Small intestine (tissue), 7 donors: Measurements from ENCODE around the gene NFS1. TPM values are rescaled to one million over a fixed set of nuclear protein-coding genes. Genes with fewer than 3 reads are reported as not detected.

Experiments
- DNase-seq, 2 donors: peaks; one replicate each; pipeline versions ENCODE4 v3.0.0 to v3.0.0-alpha.2; 2013
- FAIRE-seq: peaks from 2 replicates; lab custom pipeline; 2012; peaks lifted over from hg19 to GRCh38; lab: Jason Lieb, UNC
- H3K27ac ChIP-seq, 3 donors: one replicate each; pipeline ENCODE4 v1.5.1; 2013; ENCODE audit warnings: low read length in 2 of 3, mild to moderate bottlenecking in 2 of 3, control low read depth in 1 of 3, inconsistent platforms in 1 of 3, low read depth in 1 of 3, moderate library complexity in 1 of 3
- H3K27me3 ChIP-seq, 3 donors: one replicate each; pipeline ENCODE4 v1.6.1; 2013; ENCODE audit warnings: low read length in 3 of 3, inconsistent platforms in 1 of 3; ENCODE audit not compliant: control insufficient read depth in 3 of 3, insufficient read depth in 3 of 3
- H3K36me3 ChIP-seq, 3 donors: one replicate each; pipeline ENCODE4 v1.6.1; 2013; ENCODE audit warnings: low read length in 3 of 3, inconsistent platforms in 1 of 3, low read depth in 1 of 3, mild to moderate bottlenecking in 1 of 3, moderate library complexity in 1 of 3; ENCODE audit not compliant: control insufficient read depth in 3 of 3, insufficient read depth in 2 of 3
- H3K4me1 ChIP-seq, 3 donors: one replicate each; pipeline ENCODE4 v1.6.1; 2013; ENCODE audit warnings: low read length in 2 of 3, inconsistent platforms in 1 of 3, low read depth in 1 of 3, mild to moderate bottlenecking in 1 of 3, moderate library complexity in 1 of 3; ENCODE audit not compliant: control insufficient read depth in 3 of 3, insufficient read depth in 2 of 3
- H3K4me3 ChIP-seq, 3 donors: one replicate each; pipeline ENCODE4 v1.5.1; 2013; ENCODE audit warnings: low read length in 3 of 3, control low read depth in 1 of 3, inconsistent platforms in 1 of 3, low read depth in 1 of 3, mild to moderate bottlenecking in 1 of 3, moderate library complexity in 1 of 3
- H3K9me3 ChIP-seq, 2 donors: one replicate each; pipeline ENCODE4 v1.6.1; 2013; ENCODE audit warnings: low read depth in 1 of 2, low read length in 1 of 2; ENCODE audit not compliant: control insufficient read depth in 2 of 2, insufficient read depth in 1 of 2
- WGBS, 3 donors: extraction: QIAGEN DNeasy Blood & Tissue Kit; methylation state at CpG; one replicate each; pipeline ENCODE4 v1.1.7; 2013; 5-methylcytosine and 5-hydroxymethylcytosine counted together
- polyA plus RNA-seq, 4 donors: library from polyadenylated mRNA; stranded (reverse) in 3 of 4; unstranded in 1 of 4; fragments of 200-250 nt in 3 of 4; fragments of 120-200 nt in 1 of 4; gene quantifications; one replicate each; pipeline versions ENCODE4 v1.2.1 to v1.2.3, GENCODE V29; 2013
- donor health status: healthy with polysubstance abuse.
- donor health status: control.
- donor health status: control.
- donor health status: Bipolar disorder and iron deficiency.
- donor health status: healthy.

NFS1 gene
- polyA plus RNA-seq, 4 donors: 21.9 to 39.6 (median 34.1) TPM

GRCh38 chr20:35653430-35653734, 45.8 kb downstream of the NFS1 start:
- H3K36me3 ChIP-seq: peaks cover 17 to 25% (median 18%) of the 10 kb centered on the region in 3 donors
- no peak for DNase-seq
- no peaks in the 10 kb centered on the region for H3K4me1 ChIP-seq
- WGBS, 3 donors: 96 to 99% (median 97%) methylated on average over 3 of the region's 3 CpGs
- H3K27ac ChIP-seq: no peak overlapping the region
- no peak overlapping the region for H3K4me3 ChIP-seq
- no peak for FAIRE-seq
- H3K9me3 ChIP-seq: no peaks in the 10 kb centered on the region
- H3K27me3 ChIP-seq: no peaks in the 10 kb centered on the region

- Histone ChIP-seq H3K27ac (no peak overlapping the region), H3K9me3 (no peaks in the 10 kb centered on the region), H3K27me3 (no peaks in the 10 kb centered on the region), H3K4me1 (no peaks in the 10 kb centered on the region), H3K36me3 (peaks cover 17 to 25% (median 18%) of the 10 kb centered on the region in 3 donors), H3K4me3 (no peak overlapping the region)
- FAIRE-seq (no peak), DNase-seq (no peak)
- WGBS, 3 donors: 94 to 96% (median 95%) methylated on average over 13 of the region's 13 CpGs
Observed at GRCh38 chr20:35652641-35653429, 46.3 kb downstream of the NFS1 start.

GRCh38 chr20:35651958-35652357, 47.2 kb downstream of the NFS1 start:
- Histone ChIP-seq H3K36me3 (peaks cover 18 to 25% (median 19%) of the 10 kb centered on the region in 3 donors), H3K27me3 (no peaks in the 10 kb centered on the region), H3K4me1 (no peaks in the 10 kb centered on the region), H3K4me3 (no peak overlapping the region), H3K9me3 (no peaks in the 10 kb centered on the region), H3K27ac (no peak overlapping the region)
- no peak for FAIRE-seq
- no peak for DNase-seq

GRCh38 chr20:35650632-35651031, 48.5 kb downstream of the NFS1 start:
- Histone ChIP-seq H3K27ac (no peak overlapping the region), H3K27me3 (no peaks in the 10 kb centered on the region), H3K4me1 (no peaks in the 10 kb centered on the region), H3K9me3 (no peaks in the 10 kb centered on the region), H3K4me3 (no peak overlapping the region), H3K36me3 (peaks cover 18 to 22% (median 19%) of the 10 kb centered on the region in 3 donors)
- WGBS, 3 donors: 77 to 79% (median 78%) methylated on average over 3 of the region's 3 CpGs
- DNase-seq (no peak), FAIRE-seq (no peak)

- Histone ChIP-seq H3K4me1 (no peaks in the 10 kb centered on the region), H3K27ac (no peak overlapping the region), H3K27me3 (no peaks in the 10 kb centered on the region), H3K4me3 (no peak overlapping the region), H3K9me3 (no peaks in the 10 kb centered on the region), H3K36me3 (peaks cover 8 to 13% (median 12%) of the 10 kb centered on the region in 3 donors)
- FAIRE-seq (no peak), DNase-seq (no peak)
Observed at GRCh38 chr20:35648836-35649235, 50.3 kb downstream of the NFS1 start.

- DNase-seq: no peak
- no peaks in the 10 kb centered on the region for H3K27me3 ChIP-seq
- peaks cover 0 to 4% (median 2%) of the 10 kb centered on the region in 3 donors for H3K36me3 ChIP-seq
- WGBS, 3 donors: 81 to 91% (median 91%) methylated on average over 2 of the region's 2 CpGs
- no peaks in the 10 kb centered on the region for H3K4me1 ChIP-seq
- H3K9me3 ChIP-seq: no peaks in the 10 kb centered on the region
- H3K27ac ChIP-seq: no peak overlapping the region
- no peak for FAIRE-seq
- H3K4me3 ChIP-seq: no peak overlapping the region
Observed at GRCh38 chr20:35644806-35645205, 54.3 kb downstream of the NFS1 start.

- Histone ChIP-seq H3K9me3 (no peaks in the 10 kb centered on the region), H3K4me1 (no peaks in the 10 kb centered on the region), H3K27ac (no peak overlapping the region), H3K4me3 (no peak overlapping the region), H3K27me3 (no peaks in the 10 kb centered on the region), H3K36me3 (peaks cover 0 to 4% (median 2%) of the 10 kb centered on the region in 3 donors)
- FAIRE-seq: no peak
- 92 to 97% (median 94%) methylated on average over 7 of the region's 7 CpGs for WGBS, 3 donors
- no peak for DNase-seq
Observed at GRCh38 chr20:35643045-35643444, 56.1 kb downstream of the NFS1 start.

GRCh38 chr20:35641743-35642142, 57.4 kb downstream of the NFS1 start:
- Histone ChIP-seq H3K36me3 (peaks cover 0 to 4% (median 0%) of the 10 kb centered on the region in 3 donors), H3K27me3 (no peaks in the 10 kb centered on the region), H3K9me3 (no peaks in the 10 kb centered on the region), H3K4me1 (no peaks in the 10 kb centered on the region), H3K27ac (no peak overlapping the region), H3K4me3 (no peak overlapping the region)
- WGBS, 3 donors: 81 to 93% (median 89%) methylated on average over 4 of the region's 4 CpGs
- DNase-seq (no peak), FAIRE-seq (no peak)

- no peak for FAIRE-seq
- WGBS, 3 donors: 75 to 85% (median 79%) methylated on average over 3 of the region's 3 CpGs
Observed at GRCh38 chr20:35640724-35641123, 58.4 kb downstream of the NFS1 start.

More at GRCh38 chr20:35640724-35641123, 58.4 kb downstream of the NFS1 start:
- no peaks in the 10 kb centered on the region for H3K9me3 ChIP-seq
- H3K4me1 ChIP-seq: peaks cover 0 to 5% (median 2%) of the 10 kb centered on the region in 3 donors
- peaks cover 0 to 4% (median 0%) of the 10 kb centered on the region in 3 donors for H3K36me3 ChIP-seq
- no peaks in the 10 kb centered on the region for H3K27me3 ChIP-seq
- no peak overlapping the region for H3K4me3 ChIP-seq
- no peak overlapping the region for H3K27ac ChIP-seq
- no peak for DNase-seq
